PC-9 (cell line): Measurements from ENCODE around the gene ITGB4.

ENCODE experiments used
- CTCF ChIP-seq: fragments of 200-600 bp; sonication (generic); conservative IDR thresholded peaks from 2 replicates; pipeline ENCODE4 v1.6.1; 2017; ENCODE audit warnings: mixed run types, antibody characterized with exemption, mild to moderate bottlenecking, moderate library complexity
- EZH2 ChIP-seq: fragments of 200-600 bp; sonication (generic); IDR thresholded peaks from 2 replicates; pipeline ENCODE4 v1.8.0; 2017; ENCODE audit warnings: antibody characterized with exemption, low read depth

- TF ChIP-seq CTCF (no peak), EZH2 (no peak)
These were observed 25.4 kb upstream of the ITGB4 start for GRCh38 chr17:75695830-75696271.
